K562 (cell line): Measurements from ENCODE around the gene NUCKS1. TPM values are rescaled to one million over a fixed set of nuclear protein-coding genes. Genes with fewer than 3 reads are reported as not detected.

Source experiments
- JUN ChIP-seq, 2 experiments: sonication (generic) in 1 of 2; formaldehyde crosslinking in 1 of 2; IDR thresholded peaks; 2 replicates each; pipeline versions ENCODE4 v1.6.1 to v1.8.0; 2012 to 2022; ENCODE audit warnings: borderline replicate concordance in 2 of 2, mild to moderate bottlenecking in 2 of 2, improper control_type of control experiment in 1 of 2, low read depth in 1 of 2, low read length in 1 of 2, missing genetic modification reagents in 1 of 2
- LEF1 ChIP-seq: fragments of 450-650 bp; IDR thresholded peaks from 2 replicates; pipeline ENCODE4 v1.6.1; 2016; ENCODE audit warnings: mild to moderate bottlenecking
- MCM7 ChIP-seq, 2 experiments: fragments of 450-650 bp; IDR thresholded peaks; 2 replicates each; pipeline ENCODE4 v1.6.1; 2016 to 2018
- NUFIP1 ChIP-seq: fragments of 450-650 bp; IDR thresholded peaks from 2 replicates; pipeline ENCODE4 v1.6.1; 2018; ENCODE audit not compliant: partially characterized antibody
- PRDM10 ChIP-seq: fragments of 450-650 bp; IDR thresholded peaks from 2 replicates; pipeline ENCODE4 v1.6.1; 2018; ENCODE audit not compliant: partially characterized antibody
- SIRT6 ChIP-seq: IDR thresholded peaks from one replicate; pipeline ENCODE4 v1.6.1; 2012; ENCODE audit warnings: low read depth, mild to moderate bottlenecking, control low read depth, inconsistent platforms, low read length, moderate library complexity
- XRCC3 ChIP-seq: fragments of 450-650 bp; IDR thresholded peaks from 2 replicates; pipeline ENCODE4 v1.6.1; 2017; ENCODE audit warnings: mild to moderate bottlenecking, moderate library complexity
- ZNF318 ChIP-seq, 2 experiments: fragments of 450-650 bp; IDR thresholded peaks; 2 replicates each; pipeline ENCODE4 v1.6.1; 2016; ENCODE audit warnings: mild to moderate bottlenecking in 2 of 2, borderline replicate concordance in 1 of 2, low read depth in 1 of 2, moderate library complexity in 1 of 2
- polyA plus RNA-seq, 8 experiments: library from polyadenylated mRNA; depleted of rRNA in 4 of 8; stranded (reverse) in 5 of 8; unstranded in 3 of 8; fragments of >200 nt; fragmentation: Nextera tagmentation in 2 of 8; fragmentation: Illumina TruSeq in 1 of 8; extraction: Ambion mirVana in 2 of 8; extraction: Trizol in 1 of 8; gene quantifications; 2 replicates each; pipeline versions ENCODE4 v1.2.1 to v1.2.3, GENCODE V29; 2011 to 2014; ENCODE audit warnings: inconsistent platforms in 1 of 8, missing spikeins in 1 of 8
- total RNA-seq, 7 experiments: library from RNA; depleted of rRNA in 6 of 7; stranded (reverse); fragments of >200 nt in 6 of 7; fragmentation: Illumina TruSeq in 2 of 7; extraction: Trizol in 2 of 7; gene quantifications; 2 replicates each; pipeline versions ENCODE4 v1.2.1 to v1.2.3, GENCODE V29; 2011 to 2021; ENCODE audit warnings: low replicate concordance in 1 of 7

NUCKS1 gene
- total and polyA plus RNA-seq, 9 of the 15 experiments (the other 6 are each of a cell fraction or from before 2014, with no cell fraction given) = 66.7 to 244 (median 149) TPM

DNA sequence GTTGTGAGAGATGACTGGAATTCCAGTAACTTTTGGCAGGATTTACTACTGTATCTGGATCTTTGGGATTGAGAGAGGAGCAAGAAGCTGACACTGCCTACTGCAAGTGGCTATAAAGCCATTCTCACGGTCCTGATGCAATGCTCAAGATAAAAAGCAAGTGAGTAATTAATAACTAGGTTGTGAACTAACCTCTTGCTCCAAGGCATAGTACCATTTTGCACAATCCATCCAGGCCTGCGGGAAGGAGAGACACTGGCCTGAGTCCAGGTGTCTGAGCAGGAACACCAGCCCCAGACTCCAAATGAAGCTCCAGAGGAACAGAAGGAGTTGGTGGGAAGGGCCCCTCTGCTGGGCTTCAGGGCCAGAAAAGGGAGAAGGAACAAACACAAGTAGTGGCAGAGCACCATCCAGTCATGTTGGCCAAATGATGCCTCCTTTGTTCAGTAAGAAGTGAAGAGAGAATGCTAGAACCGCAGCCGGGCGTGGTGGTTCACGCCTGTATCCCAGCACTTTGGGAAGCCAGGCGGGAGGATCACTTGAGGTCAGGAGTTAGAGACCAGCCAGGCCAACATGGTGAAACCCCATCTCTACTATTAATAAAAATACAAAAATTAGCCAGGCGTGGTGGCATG, 59.7 kb downstream of the NUCKS1 start (continued):
- no peak for TF ChIP-seq NUFIP1
- TF ChIP-seq JUN (IDR thresholded peaks at IDR 0.05; ENCODE audit: borderline replicate concordance, low read depth, low read length) = no peak
- TF ChIP-seq JUN (CRISPR knock-in tag; IDR thresholded peaks at IDR 0.05; ENCODE audit: borderline replicate concordance) = no peak
- TF ChIP-seq XRCC3 = no peak
- no peak for TF ChIP-seq PRDM10
- TF ChIP-seq SIRT6 = no peak
- TF ChIP-seq LEF1 = no peak
- no peak for TF ChIP-seq ZNF318 (IDR thresholded peaks at IDR 0.05; ENCODE audit: borderline replicate concordance in 1 of 2, low read depth in 1 of 2)
- no peak for TF ChIP-seq MCM7 (IDR thresholded peaks at IDR 0.05)
